Measurements from ENCODE around the gene HTD2.

Gene HTD2

GRCh38 chr3:58299075-58299474 lies 7.2 kb upstream of the HTD2 start:
- Mint-ChIP-seq H3K36me3 (ENCODE audit: low read depth) (peaks cover 7% of the 10 kb centered on the region), H3K4me3 (no peak overlapping the region), H3K4me1 (no peaks in the 10 kb centered on the region), H3K9me3 (peaks cover 17% of the 10 kb centered on the region), H3K27ac (no peak overlapping the region), H3K27me3 (ENCODE audit: low read depth, poor library complexity) (peaks cover 41% of the 10 kb centered on the region)
- no peak for DNase-seq
- no peak for TF ChIP-seq CTCF (IDR thresholded peaks at IDR 0.05)

GRCh38 chr3:58299839-58300516 lies 6.3 kb upstream of the HTD2 start:
- no peak overlapping the region for H3K4me3 Mint-ChIP-seq
- no peaks in the 10 kb centered on the region for H3K4me1 Mint-ChIP-seq
- H3K27me3 Mint-ChIP-seq (ENCODE audit: low read depth, poor library complexity): peaks cover 43% of the 10 kb centered on the region
- peaks cover 4% of the 10 kb centered on the region for H3K36me3 Mint-ChIP-seq (ENCODE audit: low read depth)
- H3K9me3 Mint-ChIP-seq: peaks cover 11% of the 10 kb centered on the region
- no peak for DNase-seq
- no peak overlapping the region for H3K27ac Mint-ChIP-seq
- TF ChIP-seq CTCF (IDR thresholded peaks at IDR 0.05): peak; percentile 60

GRCh38 chr3:58307639-58308215 lies 1.4 kb downstream of the HTD2 start:
- Mint-ChIP-seq H3K36me3 (ENCODE audit: low read depth) (peaks cover 26% of the 10 kb centered on the region), H3K4me3 (peak overlapping the region; percentile 97), H3K27ac (no peak overlapping the region), H3K9me3 (no peaks in the 10 kb centered on the region), H3K4me1 (peaks cover 27% of the 10 kb centered on the region), H3K27me3 (ENCODE audit: low read depth, poor library complexity) (peaks cover 16% of the 10 kb centered on the region)
- peak; percentile 15 for DNase-seq
- peak; percentile 44 for TF ChIP-seq CTCF (IDR thresholded peaks at IDR 0.05)

- Mint-ChIP-seq H3K4me3 (peak overlapping the region; percentile 30), H3K27ac (peak overlapping the region; percentile 88), H3K36me3 (ENCODE audit: low read depth) (peaks cover 36% of the 10 kb centered on the region), H3K4me1 (peaks cover 27% of the 10 kb centered on the region), H3K27me3 (ENCODE audit: low read depth, poor library complexity) (peaks cover 8% of the 10 kb centered on the region), H3K9me3 (no peaks in the 10 kb centered on the region)
- TF ChIP-seq CTCF (IDR thresholded peaks at IDR 0.05): no peak
- DNase-seq: no peak
These were observed 2.4 kb downstream of the HTD2 start for GRCh38 chr3:58308728-58309127.

GRCh38 chr3:58317811-58318210 lies 11.5 kb downstream of the HTD2 start:
- no peaks in the 10 kb centered on the region for H3K27me3 Mint-ChIP-seq (ENCODE audit: low read depth, poor library complexity)
- no peak for DNase-seq
- no peak for TF ChIP-seq CTCF (IDR thresholded peaks at IDR 0.05)
- H3K36me3 Mint-ChIP-seq (ENCODE audit: low read depth): peaks cover 60% of the 10 kb centered on the region
- no peaks in the 10 kb centered on the region for H3K4me1 Mint-ChIP-seq
- no peaks in the 10 kb centered on the region for H3K9me3 Mint-ChIP-seq
- H3K4me3 Mint-ChIP-seq: no peak overlapping the region
- H3K27ac Mint-ChIP-seq: no peak overlapping the region

- Mint-ChIP-seq H3K4me1 (peaks cover 32% of the 10 kb centered on the region), H3K4me3 (no peak overlapping the region), H3K36me3 (ENCODE audit: low read depth) (peaks cover 28% of the 10 kb centered on the region), H3K27ac (no peak overlapping the region), H3K9me3 (no peaks in the 10 kb centered on the region), H3K27me3 (ENCODE audit: low read depth, poor library complexity) (no peaks in the 10 kb centered on the region)
- DNase-seq: no peak
- no peak for TF ChIP-seq CTCF (IDR thresholded peaks at IDR 0.05)
These were observed 15.5 kb downstream of the HTD2 start for GRCh38 chr3:58321791-58322190.

Measured in nephron progenitor cell (in vitro differentiated cells).